NCI-H460 (cell line): ENCODE measurements around the gene LSM2. TPM values are rescaled to one million over a fixed set of nuclear protein-coding genes. Genes with fewer than 3 reads are reported as not detected.
A peak's percentile ranks its signal among the peaks of the same experiment; 100 is the strongest.
"Not testable (repeated sequence)": the region's sequence is repeated elsewhere in the genome, so short reads cannot be mapped to it uniquely, and the experiment has no call there.

Experiments used
- DNase-seq: peaks from one replicate; pipeline ENCODE4 v3.0.0-alpha.2; 2016; ENCODE audit warnings: low read depth; ENCODE audit errors: extremely low read depth
- total RNA-seq: library from RNA; depleted of rRNA; stranded (reverse); fragments of >200 nt; shearing (Covaris generic); gene quantifications from 2 replicates; pipeline ENCODE4 v1.2.3, GENCODE V29; 2014

LSM2 gene
- total RNA-seq, 1 experiment from 2014 or later = 62.6 TPM

- DNase-seq = not testable (repeated sequence)
Observed at GRCh38 chr6:31801031-31801927, 5.5 kb downstream of the LSM2 start.

DNA sequence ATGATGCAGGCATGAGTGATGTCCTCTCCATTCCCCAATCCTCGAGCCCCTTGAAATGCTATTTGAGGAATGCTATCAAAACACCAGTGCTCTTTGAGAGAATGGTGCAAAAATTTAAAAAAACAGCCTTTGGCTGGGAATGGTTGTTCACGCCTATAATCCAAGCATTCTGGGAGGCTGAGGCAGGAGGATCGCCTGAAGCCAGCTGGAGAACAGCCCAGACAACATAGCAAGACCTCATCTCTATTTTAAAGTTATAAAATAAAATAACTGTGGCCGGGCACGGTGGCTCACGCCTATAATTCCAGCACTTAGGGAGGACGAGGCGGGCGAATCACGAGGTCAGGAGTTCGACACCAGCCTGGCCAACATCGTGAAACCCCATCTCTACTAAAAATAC lies 7.0 kb downstream of the LSM2 start:
- no peak for DNase-seq

GRCh38 chr6:31797588-31797987 lies 9.2 kb downstream of the LSM2 start:
- no peak for DNase-seq

- no peak for DNase-seq
Observed at GRCh38 chr6:31796993-31797385, 9.8 kb downstream of the LSM2 start.

- DNase-seq = peak; percentile 83
Observed at GRCh38 chr6:31795616-31796298, 11.0 kb downstream of the LSM2 start, which contains the start of gene VARS1. Gene VARS1 (minus strand): TSS chr6:31795752. CDS start chr6:31795217, 535 bp downstream.

- DNase-seq = no peak
Observed at GRCh38 chr6:31794866-31795615, 11.7 kb downstream of the LSM2 start.

DNA sequence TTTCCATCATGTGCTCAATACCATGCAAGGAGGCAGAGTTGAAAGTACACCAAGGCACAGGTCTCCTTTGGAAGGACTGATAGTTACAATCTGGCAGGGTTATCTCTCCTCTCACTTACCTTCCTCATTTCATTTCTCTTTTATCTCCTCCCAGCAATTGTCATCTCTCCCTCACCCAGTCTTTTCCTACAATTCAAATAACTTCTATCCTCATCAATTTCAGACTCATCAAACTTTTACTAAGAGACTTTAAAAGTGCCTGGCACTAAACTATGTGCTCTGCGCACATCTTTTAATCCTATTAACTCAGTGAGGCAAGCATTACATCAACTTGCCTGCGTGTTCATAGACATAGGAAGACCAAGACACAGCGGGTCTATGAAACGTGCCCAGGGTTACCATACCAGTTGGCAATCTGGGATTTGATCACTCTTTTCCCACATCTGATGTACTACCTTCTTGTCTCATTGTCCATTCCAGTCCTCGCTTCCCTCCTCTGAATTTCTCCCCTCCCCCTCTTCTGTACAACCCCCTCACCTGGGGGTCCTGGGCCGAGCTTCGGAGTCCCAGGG lies 12.4 kb downstream of the LSM2 start:
- no peak for DNase-seq

DNA sequence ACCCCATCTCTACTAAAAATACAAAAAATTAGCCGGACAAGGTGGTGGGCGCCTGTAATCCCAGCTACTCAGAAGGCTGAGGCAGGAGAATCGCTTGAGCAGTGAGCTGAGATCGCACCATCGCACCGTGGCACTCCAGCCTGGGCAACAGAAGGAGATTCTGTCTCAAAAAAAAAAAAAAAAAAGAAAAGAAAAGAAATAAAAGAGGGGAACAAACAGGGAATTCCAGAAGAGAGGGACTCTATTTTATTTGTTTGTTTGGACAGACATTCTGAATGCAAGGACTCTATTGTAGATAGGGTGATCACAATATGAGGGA lies 12.9 kb downstream of the LSM2 start:
- DNase-seq = not testable (repeated sequence)

DNA sequence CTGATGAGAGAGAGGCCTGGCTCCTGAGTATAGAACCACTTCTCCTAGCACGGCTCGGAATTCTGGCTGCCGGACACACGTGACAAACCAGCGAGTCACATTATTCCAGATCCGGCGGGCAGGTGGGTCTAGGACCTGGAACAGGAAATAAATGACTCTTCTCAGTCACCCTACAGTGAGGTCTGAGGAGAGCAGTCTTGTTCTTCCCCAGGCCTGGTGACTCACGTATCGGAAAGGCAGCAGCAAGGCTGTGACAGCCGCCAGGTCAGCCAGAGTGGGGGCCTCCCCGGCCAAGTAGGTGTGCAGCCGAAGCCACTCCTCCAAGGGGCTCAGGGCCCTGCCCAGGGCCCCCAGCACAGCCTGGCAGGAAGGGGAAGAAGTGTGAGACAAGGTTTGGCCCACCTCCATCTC lies 14.0 kb downstream of the LSM2 start:
- no peak for DNase-seq

DNA sequence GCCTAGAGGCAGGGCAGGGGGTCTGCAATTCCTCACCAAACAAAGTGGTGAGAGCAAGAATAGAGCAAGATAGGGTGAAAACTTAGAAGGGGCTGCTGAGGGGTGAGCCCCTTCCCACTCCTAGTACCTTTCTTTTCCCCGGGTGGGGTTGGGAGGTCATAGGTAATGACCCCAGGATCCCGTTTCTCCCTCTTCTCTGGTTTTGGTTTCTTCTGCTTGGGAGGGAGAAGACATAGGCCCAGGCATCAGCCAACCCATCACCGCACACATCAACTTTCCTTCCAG lies 14.7 kb downstream of the LSM2 start:
- DNase-seq = no peak

- DNase-seq = peak; percentile 22
Observed at GRCh38 chr6:31791324-31792089, 15.3 kb downstream of the LSM2 start.

- no peak for DNase-seq
Observed at GRCh38 chr6:31785475-31785874, 21.3 kb downstream of the LSM2 start.

DNA sequence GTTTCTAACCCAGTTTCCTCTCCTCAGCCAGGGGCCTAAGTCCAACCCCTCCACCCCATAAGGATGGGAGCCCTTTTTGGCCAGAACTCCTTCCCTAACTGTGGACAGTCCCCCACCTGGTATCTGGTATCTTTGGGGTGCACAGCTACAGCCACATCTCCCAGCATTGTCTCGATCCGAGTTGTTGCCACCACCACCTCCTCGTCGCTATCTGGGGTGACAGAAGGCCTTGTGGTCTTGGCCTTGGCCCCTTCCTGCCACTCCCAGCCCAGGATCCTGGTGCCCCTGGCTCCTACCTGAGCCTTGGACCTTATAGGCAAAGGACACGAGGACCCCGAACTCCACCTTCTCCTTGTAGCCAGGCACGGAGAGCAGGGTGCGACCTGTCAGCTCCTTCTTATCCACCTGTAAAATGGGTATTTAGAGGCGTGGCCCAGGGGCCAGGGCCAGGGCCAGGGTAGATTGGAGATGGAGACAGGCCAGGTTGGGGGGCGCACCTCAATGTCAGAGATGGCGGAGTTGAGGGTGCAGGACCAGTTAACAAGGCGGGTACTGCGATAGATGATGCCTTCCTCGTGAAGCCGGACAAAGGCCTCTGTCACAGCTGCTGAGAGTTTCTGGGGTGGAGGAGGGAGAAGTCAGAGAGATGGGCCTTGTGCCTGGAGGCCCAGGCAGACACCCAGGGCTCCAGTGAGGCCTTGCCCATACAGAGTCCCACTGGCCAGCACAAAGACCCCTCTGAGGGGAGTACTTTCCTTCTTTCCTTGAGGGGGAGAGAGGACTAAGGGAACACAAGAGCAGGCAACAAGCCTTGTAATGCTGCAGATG lies 22.5 kb downstream of the LSM2 start:
- DNase-seq = no peak

- no peak for DNase-seq
Observed at GRCh38 chr6:31782126-31782855, 24.5 kb downstream of the LSM2 start.

DNA sequence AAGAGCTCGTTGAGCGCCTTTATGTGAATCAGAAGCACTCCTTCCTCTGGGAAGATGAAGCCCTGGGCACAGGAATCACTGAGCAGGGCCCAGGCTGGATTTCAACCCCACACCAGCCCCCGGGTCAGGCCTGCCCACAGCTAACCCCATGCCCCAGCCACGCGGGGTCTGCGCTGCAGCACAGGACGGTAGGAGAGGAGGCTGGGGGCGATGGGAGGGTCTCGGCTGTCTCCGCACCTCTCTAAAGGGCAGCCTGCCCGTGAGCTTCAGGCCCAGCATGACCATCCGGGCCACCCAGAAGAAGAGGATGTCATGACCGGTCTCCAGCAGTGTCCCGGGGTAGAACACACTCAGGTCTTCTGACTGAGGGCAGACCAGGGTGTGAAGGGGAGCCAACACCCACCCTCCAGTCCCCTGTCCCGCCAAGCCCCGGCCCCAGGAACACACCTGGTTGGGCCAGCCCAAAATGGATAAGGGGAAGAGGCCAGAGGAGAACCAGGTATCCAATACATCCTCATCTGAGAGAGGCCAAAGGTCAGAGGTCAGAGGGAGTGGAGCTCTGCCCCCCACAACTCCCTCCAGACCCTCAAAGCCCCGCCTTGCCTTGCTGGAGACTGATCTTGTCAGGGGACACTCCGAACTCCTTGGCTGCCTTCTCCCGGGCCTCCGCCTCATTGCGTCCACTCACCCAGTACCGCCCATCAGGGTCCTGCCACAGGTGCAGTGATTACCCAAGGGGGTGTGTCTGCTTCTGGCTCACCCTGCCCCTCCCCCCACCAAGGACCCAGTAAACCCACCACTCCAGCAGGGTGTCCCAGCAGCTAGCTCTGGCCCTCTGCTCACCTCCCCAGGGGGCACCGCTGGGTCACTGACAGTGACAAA lies 25.3 kb downstream of the LSM2 start:
- no peak for DNase-seq

- DNase-seq = no peak
Observed at GRCh38 chr6:31780507-31781243, 26.1 kb downstream of the LSM2 start.

DNA sequence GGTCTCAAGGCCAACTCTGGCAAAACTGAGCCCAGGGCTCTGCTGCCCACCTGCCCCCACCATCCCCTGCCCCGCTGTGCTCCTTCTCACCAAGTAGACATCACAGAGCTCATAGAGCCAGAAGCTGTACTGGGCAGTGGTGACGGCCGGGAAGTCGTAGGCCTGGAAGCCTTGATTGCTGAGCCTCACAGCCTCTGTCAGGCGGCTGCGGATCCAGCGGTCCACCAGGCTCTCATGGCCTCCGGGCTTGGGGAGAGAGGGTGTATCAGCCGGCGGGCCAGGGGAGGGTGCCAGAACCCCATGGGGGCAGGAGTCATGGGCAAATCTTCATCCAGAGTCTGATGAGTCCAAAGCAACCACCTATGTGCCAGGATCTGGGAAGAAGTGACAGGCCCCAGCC lies 26.9 kb downstream of the LSM2 start:
- no peak for DNase-seq
